SK-N-DZ (cell line): Measurements from ENCODE around the gene RAB34.
"Not testable (repeated sequence)": the region's sequence is repeated elsewhere in the genome, so short reads cannot be mapped to it uniquely, and the experiment has no call there.

ENCODE experiments used
- DNase-seq: peaks from one replicate; pipeline ENCODE4 v3.0.0-alpha.2; 2015; ENCODE audit warnings: low spot score

The RAB34 gene

DNA sequence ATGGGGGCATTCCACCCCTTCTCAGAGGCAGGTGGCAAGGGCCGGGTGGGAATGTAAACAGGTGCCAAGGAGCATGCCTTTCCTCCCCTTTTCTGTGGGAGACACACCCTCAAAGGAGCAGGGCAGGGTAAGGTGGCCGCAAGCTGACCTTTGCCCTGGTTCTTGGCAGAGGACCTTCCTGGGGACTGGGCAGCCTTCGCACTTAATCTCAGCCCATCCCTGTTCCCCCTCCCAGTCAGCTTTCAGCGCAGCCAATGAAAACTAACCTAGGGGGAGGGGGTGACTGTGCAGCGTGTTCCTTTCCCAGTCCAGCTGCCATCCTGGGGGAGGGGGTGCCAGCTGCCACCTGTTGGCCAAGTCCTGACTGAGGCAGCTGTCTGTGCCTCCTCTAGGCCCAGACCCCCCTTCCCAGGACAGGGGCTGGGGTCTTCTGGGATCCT, 29.0 kb upstream of the RAB34 start:
- DNase-seq = peak; percentile 57

DNA sequence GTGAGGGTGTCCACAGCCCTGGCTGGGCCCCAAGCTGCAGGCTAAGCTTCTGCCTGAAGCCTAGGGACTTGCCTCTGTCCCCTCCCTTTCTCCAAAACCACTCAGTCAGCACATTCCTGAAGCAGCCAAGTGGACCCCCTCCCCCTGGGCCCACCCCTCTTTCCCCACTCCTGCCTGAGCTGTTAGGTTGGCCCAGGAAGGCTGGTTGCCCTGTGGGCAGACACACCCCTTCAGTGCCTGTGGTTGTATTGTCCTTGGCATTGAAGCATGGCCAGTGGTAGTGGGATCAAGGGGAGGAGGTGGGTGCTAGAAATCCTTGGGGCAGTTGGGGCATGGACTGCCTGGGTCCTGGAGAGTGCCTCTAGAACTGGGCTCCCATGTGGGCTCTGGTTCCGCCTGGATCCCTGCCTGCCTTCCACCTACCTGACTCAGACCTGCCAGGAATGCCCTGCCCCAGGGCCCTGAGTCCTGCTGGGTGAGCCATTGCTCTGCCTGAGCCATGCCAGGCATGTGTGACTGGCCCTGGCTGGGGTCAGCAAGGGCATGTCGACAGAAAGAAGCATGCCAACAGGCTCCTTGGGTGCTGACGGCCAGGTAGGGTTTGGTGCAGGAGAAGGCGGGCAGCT, 28.2 kb upstream of the RAB34 start:
- DNase-seq = no peak

DNA sequence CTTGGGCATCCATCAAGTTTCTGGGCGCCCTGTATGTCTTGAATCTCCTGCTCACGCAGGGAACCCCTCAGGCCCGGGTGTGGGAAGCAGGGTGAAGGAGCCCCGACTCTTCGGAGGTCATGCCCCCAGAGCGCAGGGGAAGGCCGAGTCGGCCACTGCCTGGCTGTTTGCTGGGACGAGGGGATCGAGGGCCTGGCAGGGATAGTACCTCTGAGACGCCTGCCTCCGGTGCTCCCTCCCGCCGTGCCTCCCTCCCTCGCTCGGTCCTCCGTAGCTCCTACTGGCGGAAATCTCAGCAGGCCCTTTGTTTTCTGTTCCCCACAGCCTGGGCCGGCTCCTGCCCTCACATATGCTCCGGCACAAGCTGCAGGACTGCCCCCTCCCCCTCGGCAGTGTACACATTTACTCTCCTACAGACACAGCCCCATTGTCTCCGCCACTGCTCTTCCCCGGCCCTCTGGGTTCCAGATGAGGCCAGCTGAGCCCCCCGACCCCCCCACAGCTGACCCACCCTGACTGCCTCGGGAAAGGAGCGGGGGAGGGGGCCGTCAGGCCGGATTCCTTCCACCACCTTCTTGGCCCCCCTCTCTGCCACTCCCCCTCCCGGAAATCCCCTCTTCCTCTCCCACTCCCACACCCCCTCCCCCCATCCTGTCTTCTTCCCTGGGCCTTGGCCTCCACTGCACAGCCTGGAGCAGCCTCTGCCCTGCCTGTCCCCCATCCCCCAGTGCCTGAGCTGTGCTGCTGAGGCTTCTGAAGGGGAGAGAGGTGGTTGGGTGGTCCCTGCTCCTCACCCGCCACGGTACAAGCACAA, 27.5 kb upstream of the RAB34 start:
- DNase-seq = peak; percentile 53

DNA sequence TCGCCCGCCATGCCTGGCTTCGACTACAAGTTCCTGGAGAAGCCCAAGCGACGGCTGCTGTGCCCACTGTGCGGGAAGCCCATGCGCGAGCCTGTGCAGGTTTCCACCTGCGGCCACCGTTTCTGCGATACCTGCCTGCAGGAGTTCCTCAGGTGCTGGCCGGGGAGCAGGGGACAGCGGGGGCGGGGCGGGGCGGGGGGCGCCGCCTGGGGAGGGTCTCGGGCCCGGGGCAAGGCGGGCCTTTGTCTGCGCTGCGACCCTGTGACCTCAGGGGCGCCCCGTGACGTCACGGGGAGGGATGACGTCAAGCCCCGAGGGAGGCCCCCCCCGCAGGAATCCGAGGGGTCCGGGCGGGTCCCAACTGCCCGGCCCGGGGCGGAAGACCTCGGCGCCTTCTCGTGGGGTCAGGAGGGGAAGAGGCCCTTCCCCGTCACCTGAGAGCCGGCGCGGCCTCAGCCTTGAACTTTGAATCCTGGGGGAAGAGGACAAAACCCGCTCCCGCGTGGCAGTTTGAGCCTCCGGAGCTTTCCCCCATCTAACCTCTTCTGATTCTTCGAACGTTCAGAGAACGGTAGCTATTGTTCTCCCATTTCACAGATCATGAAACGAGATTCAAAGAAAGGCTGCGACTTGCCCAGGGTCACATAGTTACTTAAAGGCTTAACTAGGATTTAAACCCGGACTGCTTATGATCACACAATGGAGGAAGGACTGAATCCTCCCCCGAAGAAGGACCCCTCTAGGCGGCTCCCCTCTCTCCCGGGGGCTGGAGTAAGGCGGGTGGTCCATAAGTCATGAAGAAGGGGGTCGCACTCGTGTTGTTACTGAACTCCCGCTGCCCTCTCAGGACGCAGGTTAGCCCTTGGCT, 26.7 kb upstream of the RAB34 start:
- DNase-seq = peak; percentile 74

DNA sequence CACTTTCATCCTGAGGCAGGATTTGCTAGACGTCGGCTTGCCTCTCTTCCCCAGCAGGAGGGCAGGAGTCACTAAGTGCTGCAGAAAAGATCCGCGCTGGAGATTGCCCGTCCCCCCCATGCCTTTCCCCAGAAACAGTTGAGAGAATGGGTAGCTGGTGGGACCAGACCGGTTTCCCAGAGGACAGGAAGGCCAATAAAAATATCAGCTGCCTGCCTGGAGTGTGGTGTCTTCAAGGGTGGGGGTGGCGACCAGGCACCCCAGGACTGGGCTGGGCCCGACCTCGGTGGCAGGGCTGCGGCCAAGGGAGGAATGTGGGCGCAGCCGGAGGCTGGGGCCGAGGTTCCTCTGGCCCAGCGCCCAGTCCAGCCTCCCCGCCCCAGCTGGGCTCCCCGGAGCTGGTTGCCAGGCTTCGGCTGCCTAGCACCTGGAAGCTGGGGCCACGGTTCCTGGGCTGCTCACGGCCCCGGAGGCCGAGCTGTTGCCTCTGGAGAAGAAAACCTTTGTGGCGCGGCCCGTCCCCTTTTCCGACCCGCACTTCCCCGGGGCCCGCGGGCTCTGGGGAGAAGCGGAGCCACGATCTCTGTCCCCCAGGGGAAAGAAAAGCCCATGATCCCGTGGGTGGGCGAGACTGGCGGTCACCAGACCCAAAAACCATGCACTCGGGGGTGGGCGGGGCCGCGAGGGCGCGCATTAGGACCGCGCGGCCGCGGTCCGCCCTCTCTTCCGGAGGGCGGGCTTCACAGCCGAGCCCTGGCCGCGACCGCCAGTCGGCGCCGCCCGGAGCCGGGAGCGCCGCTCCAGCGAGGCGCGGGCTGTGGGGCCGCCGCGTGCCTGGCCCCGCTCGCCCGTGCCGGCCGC, 25.8 kb upstream of the RAB34 start, which contains the start of gene TRAF4:
Gene TRAF4 (plus strand): TSS at position 769 of the 861 bp plus-strand sequence. CDS start 102 bp downstream, outside the sequence.
- DNase-seq = peak; percentile 84

DNA sequence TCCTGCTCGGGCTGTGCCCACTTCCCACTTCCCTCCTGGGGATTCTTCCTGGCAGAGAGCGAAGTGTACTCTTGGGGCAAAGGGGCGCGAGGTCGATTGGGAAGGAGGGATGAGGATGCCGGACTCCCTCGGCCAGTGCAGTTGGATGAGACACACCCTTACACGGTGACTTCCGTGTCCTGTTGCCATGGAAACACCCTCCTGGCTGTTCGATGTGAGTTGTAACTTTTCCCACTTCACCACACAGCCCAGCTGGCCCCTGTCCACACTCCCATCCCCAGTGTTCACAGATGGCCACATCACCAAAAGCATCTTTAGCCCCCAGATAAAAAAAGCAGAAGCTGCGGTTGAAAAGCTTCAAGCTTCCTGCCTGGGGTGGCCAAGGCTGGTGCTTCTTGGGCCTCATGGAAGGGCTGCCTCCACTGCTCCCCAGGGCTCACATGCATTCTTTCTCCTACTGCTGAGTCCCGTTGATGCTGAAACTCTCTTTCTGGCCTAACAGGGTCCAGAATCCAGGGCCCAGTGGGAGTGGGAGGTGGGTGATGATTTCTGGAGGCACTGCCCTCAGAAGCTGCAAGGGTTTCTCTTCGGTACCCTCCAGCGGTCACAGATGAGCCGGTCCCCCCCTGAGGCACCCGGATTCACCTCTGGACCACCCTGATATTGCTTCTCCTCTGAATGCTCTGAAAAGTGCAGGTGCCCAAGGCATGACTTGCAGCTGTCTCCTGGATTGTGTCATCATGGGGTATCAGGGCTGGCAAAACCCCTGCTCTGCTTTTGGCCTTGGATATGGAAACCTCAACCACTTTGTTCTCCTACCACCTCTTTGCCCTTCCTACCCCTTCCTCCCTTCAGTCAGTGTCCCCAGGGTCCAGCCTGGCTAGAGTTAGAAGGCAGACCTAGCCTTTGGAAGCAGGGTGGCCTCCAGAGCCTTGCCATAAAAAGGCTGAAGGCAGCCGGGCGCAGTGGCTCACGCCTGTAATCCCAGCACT, 24.0 kb upstream of the RAB34 start:
- DNase-seq = no peak

DNA sequence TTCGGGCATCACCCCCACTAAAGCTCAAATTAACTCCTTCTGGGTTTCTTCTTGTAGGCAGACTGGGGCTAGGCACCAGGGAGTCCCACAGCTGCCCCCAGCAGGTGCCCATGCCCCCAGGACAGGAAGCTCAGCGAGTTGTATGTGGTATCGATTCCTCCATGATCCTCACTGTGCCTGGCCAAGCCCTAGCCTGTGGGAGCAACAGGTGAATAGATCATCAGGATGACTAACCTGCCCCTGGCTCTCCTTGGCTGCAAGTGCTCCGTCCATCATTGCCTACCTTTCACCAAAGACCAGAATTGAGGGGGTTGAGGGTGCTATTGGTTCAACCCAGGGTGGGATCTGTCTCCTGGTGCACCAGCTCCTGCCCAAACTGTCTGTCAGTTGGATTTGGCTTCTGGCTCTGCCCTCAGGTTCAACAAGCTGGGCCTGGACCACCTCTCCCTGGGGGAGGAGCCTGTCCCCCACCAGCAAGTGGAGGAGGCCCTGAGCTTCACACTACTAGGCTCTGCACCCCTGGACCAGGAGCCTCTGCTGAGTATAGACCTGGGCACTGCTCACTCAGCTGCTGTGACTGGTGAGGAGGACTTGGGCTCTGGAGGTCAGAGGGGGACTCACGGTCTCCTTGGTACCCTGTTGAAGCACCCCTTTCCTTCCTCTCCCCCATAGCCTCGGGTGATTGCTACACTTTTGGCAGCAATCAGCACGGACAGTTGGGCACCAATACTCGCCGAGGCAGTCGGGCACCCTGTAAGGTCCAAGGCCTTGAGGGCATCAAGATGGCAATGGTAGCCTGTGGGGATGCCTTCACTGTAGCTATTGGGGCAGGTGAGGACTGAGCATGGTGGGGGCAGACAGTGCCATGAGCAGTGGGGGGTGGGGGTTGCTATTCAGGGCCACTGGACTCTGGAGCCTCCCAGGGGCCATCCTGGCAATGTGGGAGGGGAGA, 23.0 kb upstream of the RAB34 start:
- DNase-seq = no peak

DNA sequence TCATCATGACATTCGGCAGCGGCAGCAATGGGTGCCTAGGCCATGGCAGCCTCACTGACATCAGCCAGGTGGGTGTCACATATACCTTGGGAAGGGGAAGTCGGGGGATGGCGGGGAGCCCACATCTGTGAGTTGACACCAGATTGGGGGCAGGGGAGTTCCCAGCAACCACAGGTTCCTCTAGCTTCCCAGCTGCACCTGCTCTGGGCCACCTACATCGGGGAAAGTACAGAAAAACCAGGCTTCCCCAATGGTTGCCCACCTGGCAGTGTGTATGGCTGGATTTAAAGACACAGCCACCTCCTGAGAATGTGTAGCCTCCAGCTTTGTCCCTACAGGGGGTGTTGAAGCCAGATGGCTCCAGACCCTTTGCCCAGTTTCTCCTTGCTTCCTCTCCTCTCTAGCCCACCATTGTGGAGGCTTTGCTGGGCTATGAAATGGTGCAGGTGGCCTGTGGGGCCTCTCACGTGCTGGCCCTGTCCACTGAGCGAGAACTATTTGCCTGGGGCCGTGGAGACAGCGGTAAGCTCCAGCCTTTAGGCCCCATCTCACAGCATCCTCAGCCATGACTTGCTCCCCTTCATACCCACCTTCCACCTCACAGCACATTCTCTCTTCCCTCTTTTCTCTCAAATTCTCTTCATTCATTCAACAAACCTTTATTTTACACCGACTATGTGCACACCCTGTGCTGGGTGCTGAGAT, 21.2 kb upstream of the RAB34 start:
- DNase-seq = no peak

DNA sequence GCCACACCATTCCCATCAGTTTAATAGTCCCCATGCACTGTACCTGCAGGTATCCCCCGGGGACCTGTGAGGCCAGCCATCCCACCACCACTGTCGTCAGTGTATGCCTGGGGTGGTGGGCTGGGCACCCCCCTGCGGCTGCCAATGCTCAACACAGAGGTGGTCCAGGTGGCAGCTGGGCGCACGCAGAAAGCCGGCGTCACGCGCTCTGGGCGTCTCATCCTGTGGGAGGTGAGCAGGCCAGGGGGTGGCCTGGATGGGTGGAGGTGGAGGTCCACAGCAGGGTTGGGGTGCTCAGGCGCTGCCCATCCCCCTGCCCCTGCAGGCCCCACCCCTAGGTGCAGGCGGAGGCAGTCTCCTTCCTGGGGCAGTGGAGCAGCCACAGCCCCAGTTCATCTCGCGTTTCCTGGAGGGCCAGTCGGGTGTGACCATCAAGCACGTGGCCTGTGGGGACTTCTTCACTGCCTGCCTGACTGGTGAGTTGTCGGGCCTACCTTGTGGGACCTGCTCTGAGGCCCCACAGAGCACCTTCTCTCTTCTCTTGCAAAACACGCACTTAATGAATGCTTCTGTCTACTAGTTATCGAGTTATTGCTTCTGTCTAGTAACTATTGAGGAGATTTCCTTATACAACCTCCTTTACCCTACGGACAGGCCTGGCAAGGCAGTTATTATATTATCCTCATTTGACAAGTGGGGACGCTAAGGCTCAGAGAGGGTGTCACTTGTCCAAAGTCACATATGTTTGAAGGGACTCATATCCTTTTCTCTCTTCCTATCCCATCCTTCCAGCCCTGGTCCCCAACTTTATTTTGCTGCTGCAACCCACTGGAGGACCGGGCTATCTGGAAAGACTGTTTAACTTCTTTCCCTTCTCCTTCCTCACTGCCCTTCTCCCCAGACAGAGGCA, 20.4 kb upstream of the RAB34 start:
- no peak for DNase-seq

DNA sequence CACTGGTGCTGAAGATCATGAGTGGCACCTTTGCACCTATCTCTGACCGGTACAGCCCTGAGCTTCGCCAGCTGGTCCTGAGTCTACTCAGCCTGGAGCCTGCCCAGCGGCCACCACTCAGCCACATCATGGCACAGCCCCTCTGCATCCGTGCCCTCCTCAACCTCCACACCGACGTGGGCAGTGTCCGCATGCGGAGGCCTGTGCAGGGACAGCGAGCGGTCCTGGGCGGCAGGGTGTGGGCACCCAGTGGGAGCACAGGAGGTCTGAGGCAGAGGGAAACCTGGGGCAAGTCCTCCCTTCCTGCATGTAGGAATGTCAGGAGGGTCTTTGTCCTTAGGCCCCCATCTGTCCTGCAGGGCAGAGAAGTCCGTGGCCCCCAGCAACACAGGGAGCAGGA, 19.6 kb upstream of the RAB34 start:
- DNase-seq = no peak

DNA sequence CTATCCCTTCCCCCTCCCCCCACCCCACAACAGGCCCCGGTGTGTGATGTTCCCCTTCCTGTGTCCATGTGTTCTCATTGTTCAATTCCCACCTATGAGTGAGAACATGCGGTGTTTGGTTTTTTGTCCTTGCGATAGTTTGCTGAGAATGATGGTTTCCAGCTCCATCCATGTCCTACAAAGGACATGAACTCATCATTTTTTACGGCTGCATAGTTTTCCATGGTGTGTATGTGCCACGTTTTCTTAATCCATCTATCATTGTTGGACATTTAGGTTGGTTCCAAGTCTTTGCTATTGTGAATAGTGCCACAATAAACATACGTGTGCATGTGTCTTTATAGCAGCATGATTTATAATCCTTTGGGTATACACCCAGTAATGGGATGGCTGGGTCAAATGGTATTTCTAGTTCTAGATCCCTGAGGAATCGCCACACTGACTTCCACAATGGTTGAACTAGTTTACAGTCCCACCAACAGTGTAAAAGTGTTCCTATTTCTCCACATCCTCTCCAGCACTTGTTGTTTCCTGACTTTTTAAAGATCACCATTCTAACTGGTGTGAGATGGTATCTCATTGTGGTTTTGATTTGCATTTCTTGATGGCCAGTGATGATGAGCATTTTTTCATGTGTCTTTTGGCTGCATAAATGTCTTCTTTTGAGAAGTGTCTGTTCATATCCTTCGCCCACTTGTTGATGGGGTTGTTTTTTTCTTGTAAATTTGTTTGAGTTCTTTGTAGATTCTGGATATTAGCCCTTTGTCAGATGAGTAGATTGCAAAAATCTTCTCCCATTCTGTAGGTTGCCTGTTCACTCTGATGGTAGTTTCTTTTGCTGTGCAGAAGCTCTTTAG, 18.5 kb upstream of the RAB34 start:
- not testable (repeated sequence) for DNase-seq

DNA sequence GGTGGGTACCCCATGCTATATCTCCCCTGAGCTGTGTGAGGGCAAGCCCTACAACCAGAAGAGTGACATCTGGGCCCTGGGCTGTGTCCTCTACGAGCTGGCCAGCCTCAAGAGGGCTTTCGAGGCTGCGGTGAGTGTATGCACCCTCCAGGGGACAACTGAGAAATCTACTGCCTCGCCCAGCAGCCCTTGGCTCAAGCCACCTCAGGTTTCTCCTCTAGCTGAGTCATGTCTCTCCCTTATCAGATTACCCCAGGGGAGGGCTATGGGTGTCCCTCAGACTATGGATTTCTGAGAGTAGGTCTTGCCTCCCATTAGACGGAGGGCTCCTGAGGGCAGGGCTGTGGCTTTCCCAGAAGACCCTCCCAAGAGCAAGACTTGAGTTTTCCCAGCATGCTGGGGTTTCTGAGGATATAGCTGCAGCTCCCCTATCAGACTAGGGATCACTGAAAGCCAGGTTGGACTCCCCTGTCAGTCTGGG, 17.6 kb upstream of the RAB34 start:
- DNase-seq = no peak

DNA sequence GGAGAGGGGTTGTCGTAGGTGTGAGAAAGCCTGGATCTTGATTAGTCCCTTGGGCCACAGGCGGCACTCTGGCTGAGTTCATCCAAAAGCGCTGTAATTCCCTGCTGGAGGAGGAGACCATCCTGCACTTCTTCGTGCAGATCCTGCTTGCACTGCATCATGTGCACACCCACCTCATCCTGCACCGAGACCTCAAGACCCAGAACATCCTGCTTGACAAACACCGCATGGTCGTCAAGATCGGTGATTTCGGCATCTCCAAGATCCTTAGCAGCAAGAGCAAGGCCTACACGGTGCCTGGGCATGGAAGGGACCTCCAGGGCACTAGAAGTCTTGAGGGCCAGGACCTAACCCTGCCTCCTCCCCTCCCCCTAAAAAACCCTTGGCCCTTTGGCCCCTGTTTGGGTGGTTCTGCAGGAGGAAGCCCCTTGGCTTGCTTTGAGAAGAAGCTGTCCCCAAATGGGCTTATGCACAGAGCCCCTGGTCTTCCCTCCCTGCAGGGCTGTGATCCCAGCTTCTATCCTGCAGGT, 17.1 kb upstream of the RAB34 start:
- no peak for DNase-seq

DNA sequence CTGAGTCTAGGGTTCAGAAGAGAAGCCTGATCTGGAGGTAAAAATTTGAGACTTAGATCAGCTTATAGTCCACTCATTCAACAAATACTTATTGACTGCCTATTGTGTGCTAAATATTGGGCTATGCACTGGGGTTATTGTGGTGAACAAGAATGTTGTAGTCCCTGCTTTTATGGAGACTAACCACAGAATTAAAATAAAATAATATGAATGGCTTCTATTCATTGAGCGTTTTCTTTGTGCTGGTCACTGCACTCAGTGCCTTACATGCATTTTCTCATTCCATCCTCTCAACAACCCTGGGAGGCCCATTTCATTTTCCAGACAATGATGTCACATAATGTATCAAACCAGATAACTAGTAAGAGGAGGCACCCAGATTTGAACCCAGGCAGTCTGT, 15.7 kb upstream of the RAB34 start:
- no peak for DNase-seq

DNA sequence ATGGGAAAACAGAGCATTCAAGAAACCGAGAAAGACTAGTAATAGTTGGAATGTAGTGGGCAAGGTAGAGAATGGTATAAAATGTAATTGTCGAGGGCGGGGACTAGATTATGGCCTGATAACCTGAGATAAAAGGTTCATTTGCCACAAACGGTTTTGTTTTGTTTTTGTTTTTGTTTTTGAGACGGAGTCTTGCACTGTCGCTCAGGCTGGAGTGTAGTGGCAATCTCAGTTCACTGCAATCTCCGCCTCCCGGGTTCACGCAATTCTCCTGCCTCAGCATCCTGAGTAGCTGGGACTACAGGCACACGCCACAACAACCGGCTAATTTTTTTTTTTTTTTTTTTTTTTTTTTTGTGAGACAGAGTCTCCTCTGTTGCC, 12.3 kb upstream of the RAB34 start:
- DNase-seq = no peak
